ENCODE results near the gene RC3H1. TPM values are rescaled to one million over a fixed set of nuclear protein-coding genes. Genes with fewer than 3 reads are reported as not detected.
"Not testable (repeated sequence)": the region's sequence is repeated elsewhere in the genome, so short reads cannot be mapped to it uniquely, and the experiment has no call there.

RC3H1 gene
- total RNA-seq (43.3 TPM), polyA plus RNA-seq (3.7 TPM)

DNA sequence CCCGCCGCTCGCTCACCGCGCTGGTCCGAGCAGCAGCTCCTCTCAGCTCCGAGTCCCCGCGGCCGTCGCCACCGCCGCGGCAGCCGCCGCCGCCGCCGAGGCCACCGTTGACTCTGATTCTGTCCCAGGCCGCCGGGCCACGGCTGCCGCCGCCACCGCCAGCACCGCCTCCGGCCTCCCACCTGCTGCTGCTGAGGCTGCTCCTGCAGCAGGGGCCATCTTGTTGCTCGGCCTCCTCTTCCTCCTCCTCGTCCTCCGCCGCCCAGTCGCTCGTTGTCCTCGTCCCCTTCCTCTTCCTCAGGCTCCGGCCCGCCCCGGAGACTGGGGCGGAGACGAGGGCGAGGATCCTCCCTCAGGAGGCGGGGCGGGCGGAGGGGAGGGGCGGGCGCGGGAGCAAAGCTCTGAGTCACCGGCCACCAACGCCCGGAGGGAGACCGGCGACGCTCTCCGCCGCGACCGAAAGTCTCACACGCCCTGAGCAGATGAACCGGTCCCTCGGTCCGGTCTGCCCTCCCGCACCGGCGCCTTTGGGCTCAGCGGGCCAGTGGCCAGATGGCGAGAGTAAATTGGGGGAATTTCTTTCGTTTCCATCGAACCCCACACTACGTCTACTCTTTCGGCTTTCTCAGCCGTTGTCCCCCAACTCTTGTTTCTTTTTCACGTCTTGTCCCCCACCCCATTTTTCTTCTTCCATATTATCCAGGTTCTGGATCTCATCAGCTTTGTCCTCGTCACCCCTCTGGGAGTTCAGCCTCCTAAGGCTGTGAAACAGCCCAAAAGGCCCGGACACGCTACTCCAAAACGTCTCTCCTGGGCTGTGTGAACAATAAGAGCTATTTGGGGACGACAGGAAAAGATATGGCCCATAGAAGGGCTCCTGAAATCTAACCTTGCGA lies at the start of gene RC3H1:
Gene RC3H1 (minus strand): TSS at position 278 of the 896 bp plus-strand sequence. CDS start 29,372 bp downstream, outside the sequence.
- DNase-seq (ENCODE audit: extremely low spot score) = peak; percentile 78
- no peaks in the 10 kb centered on the region for H3K4me1 ChIP-seq (ENCODE audit: insufficient read depth)
- H3K4me3 ChIP-seq (ENCODE audit: low read depth, low read length) = peak within 1 kb of the TSS; percentile 94
- H3K27ac ChIP-seq (ENCODE audit: low read depth) = peak within 1 kb of the TSS; percentile 97
- H3K36me3 ChIP-seq (ENCODE audit: insufficient read depth) = no peaks in the 10 kb centered on the region
- under 1% methylated on average over 78 of the region's 78 CpGs for WGBS

- DNase-seq (ENCODE audit: extremely low spot score) = no peak
- no peak overlapping the region for H3K4me3 ChIP-seq (ENCODE audit: low read depth, low read length)
- H3K4me1 ChIP-seq (ENCODE audit: insufficient read depth) = no peaks in the 10 kb centered on the region
- WGBS = 95% methylated on average over 1 of the region's 1 CpG
- no peak overlapping the region for H3K27ac ChIP-seq (ENCODE audit: low read depth)
- H3K36me3 ChIP-seq (ENCODE audit: insufficient read depth) = no peaks in the 10 kb centered on the region
Observed at GRCh38 chr1:174070614-174071013, 48.5 kb upstream of the RC3H1 start.

DNA sequence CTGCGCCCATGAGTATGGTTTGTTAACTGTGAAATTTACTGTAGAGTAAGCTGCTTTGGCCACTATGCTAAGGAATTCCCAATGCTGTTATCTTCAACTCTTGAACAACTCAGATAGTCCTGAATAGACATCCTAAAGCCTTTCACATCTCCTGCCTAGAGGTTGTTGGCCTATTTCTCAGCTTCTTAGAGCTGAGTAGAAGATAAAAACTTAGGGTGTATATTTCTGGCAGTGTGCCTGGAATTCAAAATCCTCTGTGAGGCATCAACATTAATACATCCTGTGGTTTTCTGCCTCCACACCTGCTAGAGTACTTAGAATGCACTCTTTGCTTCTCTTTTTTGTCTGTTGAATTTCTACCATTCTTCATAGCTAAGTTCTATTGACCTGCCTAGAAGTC lies 45.8 kb upstream of the RC3H1 start:
- WGBS = 95% methylated on average over 1 of the region's 1 CpG
- Histone ChIP-seq H3K27ac (ENCODE audit: low read depth) (no peak overlapping the region), H3K4me1 (ENCODE audit: insufficient read depth) (no peaks in the 10 kb centered on the region), H3K36me3 (ENCODE audit: insufficient read depth) (no peaks in the 10 kb centered on the region), H3K4me3 (ENCODE audit: low read depth, low read length) (no peak overlapping the region)
- DNase-seq (ENCODE audit: extremely low spot score) = no peak

DNA sequence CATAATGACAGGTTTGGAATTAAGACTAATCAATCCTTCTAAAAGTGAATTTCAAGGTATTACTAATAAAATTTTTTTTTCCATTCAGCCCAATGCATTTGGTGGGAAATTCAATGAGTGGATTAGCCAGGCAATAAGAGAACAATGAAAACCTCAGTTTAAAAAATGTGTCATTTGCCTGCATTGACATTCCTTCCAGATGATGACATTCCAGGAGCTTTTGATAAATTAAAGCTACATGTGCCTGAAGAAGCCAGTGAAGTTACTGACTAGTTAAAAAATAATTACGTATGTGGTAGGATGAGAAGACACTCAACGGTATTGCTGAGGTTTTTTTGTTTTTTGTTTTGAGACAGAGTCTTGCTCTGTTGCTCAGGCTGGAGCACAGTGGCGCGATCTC lies 37.9 kb upstream of the RC3H1 start:
- no peaks in the 10 kb centered on the region for H3K36me3 ChIP-seq (ENCODE audit: insufficient read depth)
- WGBS = 90% methylated on average over 4 of the region's 4 CpGs
- DNase-seq (ENCODE audit: extremely low spot score) = no peak
- no peak overlapping the region for H3K27ac ChIP-seq (ENCODE audit: low read depth)
- H3K4me1 ChIP-seq (ENCODE audit: insufficient read depth) = no peaks in the 10 kb centered on the region
- H3K4me3 ChIP-seq (ENCODE audit: low read depth, low read length) = no peak overlapping the region

DNA sequence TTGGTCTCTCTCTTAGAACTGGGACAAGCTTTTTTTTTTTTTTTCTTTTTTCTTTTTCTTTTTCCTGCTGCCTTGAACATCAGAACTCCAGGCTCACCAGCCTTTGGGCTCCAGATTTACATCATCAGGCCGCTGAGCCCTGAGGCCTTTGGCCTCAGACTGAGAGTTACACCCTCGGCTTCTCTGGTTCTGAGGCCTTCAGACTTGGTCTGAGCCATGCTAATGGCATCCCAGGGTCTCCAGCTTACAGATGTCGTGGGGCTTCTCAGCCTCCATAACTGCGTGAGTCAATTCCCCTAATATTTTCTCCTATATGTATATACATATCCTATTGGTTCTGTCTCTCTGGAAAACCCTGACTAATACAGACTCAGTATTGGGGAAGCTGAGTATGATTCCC lies 36.5 kb upstream of the RC3H1 start:
- WGBS = 87% methylated on average over 4 of the region's 4 CpGs

GRCh38 chr1:174056609-174057008 lies 34.5 kb upstream of the RC3H1 start:
- not testable (repeated sequence) for H3K27ac ChIP-seq (ENCODE audit: low read depth); H3K4me3 ChIP-seq (ENCODE audit: low read depth, low read length); DNase-seq (ENCODE audit: extremely low spot score); H3K36me3 ChIP-seq (ENCODE audit: insufficient read depth); H3K4me1 ChIP-seq (ENCODE audit: insufficient read depth)
- WGBS = 96% methylated on average over 28 of the region's 28 CpGs

More for the DNA sequence above, 36.5 kb upstream of the RC3H1 start:
- Histone ChIP-seq H3K4me1 (ENCODE audit: insufficient read depth) (no peaks in the 10 kb centered on the region), H3K27ac (ENCODE audit: low read depth) (no peak overlapping the region), H3K36me3 (ENCODE audit: insufficient read depth) (no peaks in the 10 kb centered on the region), H3K4me3 (ENCODE audit: low read depth, low read length) (no peak overlapping the region)
- DNase-seq (ENCODE audit: extremely low spot score) = no peak

DNA sequence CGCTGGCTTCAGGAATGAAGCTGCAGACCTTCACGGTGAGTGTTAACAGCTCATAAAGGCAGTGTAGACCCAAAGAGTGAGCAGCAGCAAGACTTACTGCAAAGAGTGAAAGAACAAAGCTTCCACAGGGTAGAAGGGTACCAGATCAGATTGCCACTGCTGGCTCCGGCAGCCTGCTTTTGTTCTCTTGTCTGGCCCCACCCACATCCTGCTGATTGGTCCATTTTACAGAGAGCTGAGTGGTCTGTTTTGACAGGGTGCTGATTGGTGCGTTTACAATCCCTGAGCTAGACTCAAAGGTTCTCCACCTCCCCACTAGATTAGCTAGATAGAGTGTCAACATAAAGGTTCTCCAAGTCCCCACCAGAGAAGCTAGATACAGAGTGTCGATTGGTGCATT lies 33.6 kb upstream of the RC3H1 start:
- DNase-seq (ENCODE audit: extremely low spot score); H3K4me1 ChIP-seq (ENCODE audit: insufficient read depth); H3K27ac ChIP-seq (ENCODE audit: low read depth); H3K36me3 ChIP-seq (ENCODE audit: insufficient read depth); H3K4me3 ChIP-seq (ENCODE audit: low read depth, low read length): not testable (repeated sequence)
- 89% methylated on average over 5 of the region's 5 CpGs for WGBS

DNA sequence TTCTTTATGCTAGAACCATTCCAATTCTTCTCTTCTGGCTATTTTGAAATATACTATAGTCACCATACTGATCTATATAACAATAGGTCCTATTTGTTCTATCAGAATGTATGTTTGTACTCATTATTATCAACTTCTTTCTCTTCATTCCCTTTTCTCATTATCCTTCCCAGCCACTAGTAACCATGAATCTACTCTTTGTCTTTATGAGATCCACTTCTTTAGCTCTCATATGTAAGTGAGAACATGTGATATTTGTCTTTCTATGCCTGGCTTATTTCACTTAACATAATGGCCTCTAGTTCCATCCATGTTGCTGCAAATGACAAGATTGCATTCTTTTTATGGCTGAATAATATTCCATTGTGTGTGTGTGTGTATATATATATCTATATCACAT lies 31.7 kb upstream of the RC3H1 start:
- Histone ChIP-seq H3K4me3 (ENCODE audit: low read depth, low read length) (no peak overlapping the region), H3K36me3 (ENCODE audit: insufficient read depth) (no peaks in the 10 kb centered on the region), H3K4me1 (ENCODE audit: insufficient read depth) (no peaks in the 10 kb centered on the region), H3K27ac (ENCODE audit: low read depth) (no peak overlapping the region)
- DNase-seq (ENCODE audit: extremely low spot score) = no peak

DNA sequence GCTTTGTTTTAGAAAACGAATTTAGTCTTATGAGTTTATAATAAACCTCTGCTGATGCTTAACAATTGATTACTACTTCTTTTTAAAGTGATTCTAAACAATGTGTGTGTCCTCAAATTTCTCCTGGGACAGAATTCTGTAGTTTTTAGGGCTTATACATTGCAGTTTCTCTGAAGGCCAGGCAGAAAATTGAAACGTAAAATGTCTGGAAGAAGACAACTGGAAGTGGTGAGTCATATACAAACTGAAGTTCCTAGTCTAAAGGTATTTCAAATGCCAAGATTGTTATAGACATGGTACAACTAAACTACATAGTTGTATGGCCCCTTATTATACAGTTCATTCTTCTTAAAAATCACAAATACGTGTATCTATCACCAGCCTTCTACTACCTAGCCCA lies 30.5 kb upstream of the RC3H1 start:
- WGBS = 66% methylated on average over 3 of the region's 3 CpGs
- no peak for DNase-seq (ENCODE audit: extremely low spot score)
- Histone ChIP-seq H3K36me3 (ENCODE audit: insufficient read depth) (no peaks in the 10 kb centered on the region), H3K27ac (ENCODE audit: low read depth) (no peak overlapping the region), H3K4me3 (ENCODE audit: low read depth, low read length) (no peak overlapping the region), H3K4me1 (ENCODE audit: insufficient read depth) (no peaks in the 10 kb centered on the region)

DNA sequence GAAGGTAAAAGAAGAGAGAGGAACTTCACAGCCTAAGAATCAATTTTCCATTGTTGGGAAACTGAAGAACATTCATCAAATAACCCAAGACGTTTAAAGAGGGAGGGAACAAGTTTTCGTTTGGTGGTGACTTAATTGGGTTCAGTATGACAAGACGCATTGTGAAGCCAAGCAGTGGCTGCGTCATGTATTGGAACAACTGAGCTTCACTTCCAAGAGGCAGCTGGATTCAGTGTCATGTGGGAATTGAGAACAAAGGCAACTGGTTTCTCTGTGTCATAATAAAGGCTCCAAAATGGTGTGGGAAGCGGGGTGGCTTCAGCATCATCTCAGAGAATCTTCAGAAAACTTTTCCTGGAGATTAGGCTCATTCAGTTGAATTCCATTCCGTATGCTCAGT lies 29.8 kb upstream of the RC3H1 start:
- 57% methylated on average over 6 of the region's 6 CpGs for WGBS
- H3K36me3 ChIP-seq (ENCODE audit: insufficient read depth) = no peaks in the 10 kb centered on the region
- no peak for DNase-seq (ENCODE audit: extremely low spot score)
- H3K27ac ChIP-seq (ENCODE audit: low read depth) = no peak overlapping the region
- no peaks in the 10 kb centered on the region for H3K4me1 ChIP-seq (ENCODE audit: insufficient read depth)
- H3K4me3 ChIP-seq (ENCODE audit: low read depth, low read length) = no peak overlapping the region

DNA sequence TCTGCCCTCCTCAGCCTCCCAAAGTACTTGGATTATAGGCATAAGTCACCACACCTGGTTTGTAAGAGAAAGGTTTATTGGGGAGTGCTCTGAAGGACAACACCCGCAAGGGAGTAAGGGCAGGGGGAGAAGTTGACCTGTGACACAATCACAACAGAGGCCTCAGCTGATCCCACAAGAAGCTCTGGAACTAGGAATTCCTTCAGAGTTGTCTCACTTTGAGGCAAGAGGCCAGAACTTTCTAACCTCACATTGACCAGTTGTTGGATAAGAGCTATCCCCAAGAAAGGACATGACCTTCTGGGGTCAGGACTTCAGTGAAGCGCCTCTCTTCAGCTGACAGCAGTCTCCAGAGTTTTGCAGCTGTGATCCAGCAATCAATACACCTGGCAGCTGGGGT lies 27.4 kb upstream of the RC3H1 start:
- DNase-seq (ENCODE audit: extremely low spot score) = no peak
- no peaks in the 10 kb centered on the region for H3K36me3 ChIP-seq (ENCODE audit: insufficient read depth)
- H3K4me1 ChIP-seq (ENCODE audit: insufficient read depth) = no peaks in the 10 kb centered on the region
- H3K27ac ChIP-seq (ENCODE audit: low read depth) = no peak overlapping the region
- WGBS = 95% methylated on average over 2 of the region's 2 CpGs
- H3K4me3 ChIP-seq (ENCODE audit: low read depth, low read length) = no peak overlapping the region

GRCh38 chr1:174044418-174045222 lies 22.5 kb upstream of the RC3H1 start:
- no peak for DNase-seq (ENCODE audit: extremely low spot score)
- Histone ChIP-seq H3K4me1 (ENCODE audit: insufficient read depth) (no peaks in the 10 kb centered on the region), H3K36me3 (ENCODE audit: insufficient read depth) (no peaks in the 10 kb centered on the region), H3K4me3 (ENCODE audit: low read depth, low read length) (no peak overlapping the region), H3K27ac (ENCODE audit: low read depth) (no peak overlapping the region)
- WGBS = 77% methylated on average over 4 of the region's 4 CpGs

GRCh38 chr1:174042509-174042908 lies 20.4 kb upstream of the RC3H1 start:
- H3K4me1 ChIP-seq (ENCODE audit: insufficient read depth); H3K36me3 ChIP-seq (ENCODE audit: insufficient read depth); H3K27ac ChIP-seq (ENCODE audit: low read depth); H3K4me3 ChIP-seq (ENCODE audit: low read depth, low read length); DNase-seq (ENCODE audit: extremely low spot score): not testable (repeated sequence)
- 75% methylated on average over 5 of the region's 5 CpGs for WGBS

GRCh38 chr1:174041369-174041768 lies 19.2 kb upstream of the RC3H1 start:
- WGBS = 95% methylated on average over 1 of the region's 1 CpG
- Histone ChIP-seq H3K36me3 (ENCODE audit: insufficient read depth) (no peaks in the 10 kb centered on the region), H3K27ac (ENCODE audit: low read depth) (no peak overlapping the region), H3K4me3 (ENCODE audit: low read depth, low read length) (no peak overlapping the region), H3K4me1 (ENCODE audit: insufficient read depth) (no peaks in the 10 kb centered on the region)
- no peak for DNase-seq (ENCODE audit: extremely low spot score)
